Calu3 (cell line): Measurements from ENCODE around the gene KCNT2. TPM values are rescaled to one million over a fixed set of nuclear protein-coding genes. Genes with fewer than 3 reads are reported as not detected.

ENCODE experiments used
- BruUV-seq: library from RNA; stranded (reverse); fragments of 400-500 nt; replicated peaks from 2 replicates; lab custom pipeline; 2021; lab: Mats Ljungman, UMichigan
- CTCF ChIA-PET: fragments of 300-600 bp; sonication (Branson Sonifier 250); formaldehyde crosslinking; loops from one replicate; lab custom pipeline; 2022; ENCODE audit warnings: antibody characterized with exemption; lab: Charles Lee
- DNase-seq: peaks from one replicate; pipeline ENCODE4 v3.0.0; 2022
- H3K27ac Mint-ChIP-seq: one replicate; pipeline ENCODE4 v1.8.0; 2022; ENCODE audit warnings: mixed read lengths; ENCODE audit not compliant: unreplicated experiment
- H3K27me3 Mint-ChIP-seq: one replicate; pipeline ENCODE4 v1.8.0; 2022; ENCODE audit warnings: mixed read lengths; ENCODE audit not compliant: unreplicated experiment
- H3K36me3 Mint-ChIP-seq: one replicate; pipeline ENCODE4 v1.8.0; 2022; ENCODE audit warnings: mild to moderate bottlenecking, moderate library complexity, mixed read lengths; ENCODE audit not compliant: insufficient read depth, unreplicated experiment
- H3K4me1 Mint-ChIP-seq: one replicate; pipeline ENCODE4 v1.8.0; 2022; ENCODE audit warnings: mild to moderate bottlenecking, low read depth, mixed read lengths; ENCODE audit not compliant: unreplicated experiment
- H3K4me3 Mint-ChIP-seq: one replicate; pipeline ENCODE4 v1.8.0; 2022; ENCODE audit warnings: mild to moderate bottlenecking, low read depth, moderate library complexity, mixed read lengths; ENCODE audit not compliant: unreplicated experiment
- H3K9me3 Mint-ChIP-seq: one replicate; pipeline ENCODE4 v1.8.0; 2022; ENCODE audit warnings: low read depth, mixed read lengths; ENCODE audit not compliant: unreplicated experiment
- intact Hi-C: fragments of 100-400 bp; cut with micrococcal nuclease; formaldehyde crosslinking; loops from one replicate; pipeline ENCODE4 v1.10.0; 2022; ENCODE audit not compliant: unreplicated experiment
- total RNA-seq: library from RNA; stranded (reverse); gene quantifications from 2 replicates; pipeline ENCODE4 v1.2.3, GENCODE V29; 2022
- TF ChIP-seq, protein P1 (sequence below): fragments of 200-600 bp; IDR thresholded peaks from one replicate; pipeline ENCODE4 v1.8.0; 2022; ENCODE audit warnings: antibody characterized with exemption; ENCODE audit not compliant: unreplicated experiment

Gene KCNT2
- total RNA-seq, 1 experiment from 2014 or later, result 3.3 TPM

DNA sequence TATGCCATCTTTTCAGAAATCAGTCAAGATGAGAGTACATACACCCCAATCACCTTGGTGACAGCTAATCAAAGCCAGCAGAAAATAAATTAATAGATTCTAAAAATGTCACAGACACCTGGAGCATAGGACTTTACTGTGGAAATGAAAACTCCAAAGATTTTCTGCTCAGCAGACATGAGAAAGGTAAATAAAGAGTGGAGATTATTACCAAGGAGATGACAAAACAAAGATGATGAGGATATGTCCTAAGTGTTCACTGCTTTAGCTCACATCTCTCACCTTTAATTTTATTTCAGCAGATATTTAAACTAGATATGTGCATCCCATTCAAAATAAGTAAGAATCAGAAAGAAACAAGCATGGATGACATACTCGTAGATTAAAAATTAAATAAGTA lies 14.8 kb upstream of the KCNT2 start:
- no TSS peak for BruUV-seq
- CTCF ChIA-PET, result no interaction called here
- intact Hi-C loops, result no loop called here
- Mint-ChIP-seq H3K36me3 (no peaks in the 10 kb centered on the region), H3K27me3 (no peaks in the 10 kb centered on the region), H3K27ac (no peak overlapping the region), H3K4me3 (no peak overlapping the region), H3K4me1 (no peaks in the 10 kb centered on the region), H3K9me3 (peaks cover under 1% of the 10 kb centered on the region)
- TF ChIP-seq, protein P1, sequence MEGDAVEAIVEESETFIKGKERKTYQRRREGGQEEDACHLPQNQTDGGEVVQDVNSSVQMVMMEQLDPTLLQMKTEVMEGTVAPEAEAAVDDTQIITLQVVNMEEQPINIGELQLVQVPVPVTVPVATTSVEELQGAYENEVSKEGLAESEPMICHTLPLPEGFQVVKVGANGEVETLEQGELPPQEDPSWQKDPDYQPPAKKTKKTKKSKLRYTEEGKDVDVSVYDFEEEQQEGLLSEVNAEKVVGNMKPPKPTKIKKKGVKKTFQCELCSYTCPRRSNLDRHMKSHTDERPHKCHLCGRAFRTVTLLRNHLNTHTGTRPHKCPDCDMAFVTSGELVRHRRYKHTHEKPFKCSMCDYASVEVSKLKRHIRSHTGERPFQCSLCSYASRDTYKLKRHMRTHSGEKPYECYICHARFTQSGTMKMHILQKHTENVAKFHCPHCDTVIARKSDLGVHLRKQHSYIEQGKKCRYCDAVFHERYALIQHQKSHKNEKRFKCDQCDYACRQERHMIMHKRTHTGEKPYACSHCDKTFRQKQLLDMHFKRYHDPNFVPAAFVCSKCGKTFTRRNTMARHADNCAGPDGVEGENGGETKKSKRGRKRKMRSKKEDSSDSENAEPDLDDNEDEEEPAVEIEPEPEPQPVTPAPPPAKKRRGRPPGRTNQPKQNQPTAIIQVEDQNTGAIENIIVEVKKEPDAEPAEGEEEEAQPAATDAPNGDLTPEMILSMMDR, result no peak
- no peak for DNase-seq

- intact Hi-C loops, result no loop called here
- CTCF ChIA-PET, result interaction anchor here (0.5 kb wide), 1 partner anchor 211 kb away, joined by 3 read pairs; no protein-coding TSS in a partner anchor
- H3K27ac Mint-ChIP-seq, result no peak overlapping the region
- no TSS peak for BruUV-seq
- no peaks in the 10 kb centered on the region for H3K9me3 Mint-ChIP-seq
- H3K36me3 Mint-ChIP-seq, result no peaks in the 10 kb centered on the region
- TF ChIP-seq, protein P1, result no peak
- DNase-seq, result no peak
- no peak overlapping the region for H3K4me3 Mint-ChIP-seq
- H3K27me3 Mint-ChIP-seq, result no peaks in the 10 kb centered on the region
- no peaks in the 10 kb centered on the region for H3K4me1 Mint-ChIP-seq
Measured at GRCh38 chr1:196619721-196620120, 11.5 kb upstream of the KCNT2 start.

- TF ChIP-seq, protein P1, result no peak
- DNase-seq, result no peak
- Mint-ChIP-seq H3K27me3 (no peaks in the 10 kb centered on the region), H3K4me3 (no peak overlapping the region), H3K27ac (no peak overlapping the region), H3K4me1 (peaks cover 13% of the 10 kb centered on the region), H3K36me3 (peaks cover 16% of the 10 kb centered on the region), H3K9me3 (no peaks in the 10 kb centered on the region)
- intact Hi-C loops, result no loop called here
- BruUV-seq, result no TSS peak
- CTCF ChIA-PET, result no interaction called here
Measured at GRCh38 chr1:196611873-196612272, 3.6 kb upstream of the KCNT2 start.

DNA sequence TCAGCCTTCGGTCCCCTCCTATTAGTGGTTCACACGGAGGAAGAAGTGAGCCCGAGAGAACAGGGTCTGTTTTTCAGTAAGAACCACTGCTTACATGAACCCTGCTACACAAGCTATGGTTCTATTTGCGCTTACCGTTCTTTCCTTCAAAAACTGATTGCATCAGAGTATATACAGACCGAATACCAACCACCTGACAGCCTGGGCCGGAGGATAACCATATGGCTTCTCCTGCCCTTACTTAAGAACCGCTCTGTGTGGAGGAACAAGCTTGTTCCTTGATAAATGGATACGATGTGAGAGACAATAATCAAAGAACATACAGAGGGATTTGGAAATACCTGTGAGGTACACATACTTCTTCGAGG lies 1.1 kb upstream of the KCNT2 start:
- peak overlapping the region; percentile 84 for H3K4me3 Mint-ChIP-seq
- TF ChIP-seq, protein P1, result no peak
- peak overlapping the region; percentile 70 for H3K27ac Mint-ChIP-seq
- no peaks in the 10 kb centered on the region for H3K27me3 Mint-ChIP-seq
- H3K36me3 Mint-ChIP-seq, result peaks cover 16% of the 10 kb centered on the region
- H3K9me3 Mint-ChIP-seq, result no peaks in the 10 kb centered on the region
- peaks cover 17% of the 10 kb centered on the region for H3K4me1 Mint-ChIP-seq
- no TSS peak for BruUV-seq
- no peak for DNase-seq
- CTCF ChIA-PET, result interaction anchor here (0.7 to 1.2 kb wide), 2 partner anchors 25 to 52 kb away, joined by 3 to 5 read pairs; no protein-coding TSS in a partner anchor
- intact Hi-C loops, result loop anchor here (2.0 kb wide), 1 partner anchor 43 kb away; the partner anchor contains the start of gene CFH
